ENCODE measurements around the gene DPEP2NB. TPM values are rescaled to one million over a fixed set of nuclear protein-coding genes. Genes with fewer than 3 reads are reported as not detected.
"Not testable (repeated sequence)": the region's sequence is repeated elsewhere in the genome, so short reads cannot be mapped to it uniquely, and the experiment has no call there.

DPEP2NB gene
- total RNA-seq, 1 donor from 2014 or later, result not detected

DNA sequence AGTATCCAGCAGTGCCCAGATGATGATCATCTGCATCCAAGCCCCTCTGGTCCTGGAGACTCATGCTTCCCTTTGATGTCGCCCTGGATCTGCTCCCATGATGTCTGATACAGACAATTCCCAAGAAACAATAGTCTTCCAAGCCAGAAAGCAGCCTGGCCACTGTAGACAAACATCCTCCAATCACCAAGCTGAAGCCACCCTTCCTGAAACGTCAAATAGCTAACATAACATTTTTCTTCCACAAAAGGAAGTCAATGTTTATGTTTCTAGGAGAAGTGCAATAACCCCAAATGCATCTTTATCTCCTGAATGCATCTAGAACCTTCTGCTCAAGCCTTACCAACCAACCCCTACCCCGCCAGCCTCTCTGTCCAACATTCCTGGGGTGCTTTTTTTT is 15.3 kb downstream of the DPEP2NB start:
- Mint-ChIP-seq H3K9me3 (no peaks in the 10 kb centered on the region), H3K36me3 (no peaks in the 10 kb centered on the region), H3K27ac (peak overlapping the region; percentile 5), H3K27me3 (no peaks in the 10 kb centered on the region), H3K4me3 (no peak overlapping the region), H3K4me1 (ENCODE audit: unreplicated experiment) (peaks cover 4% of the 10 kb centered on the region)
- no peak for DNase-seq (ENCODE audit: extremely low spot score, unreplicated experiment)
- no peak for TF ChIP-seq CTCF (conservative IDR thresholded peaks at IDR 0.05)

GRCh38 chr16:67999985-68000384 is 15.7 kb downstream of the DPEP2NB start:
- Mint-ChIP-seq H3K9me3 (no peaks in the 10 kb centered on the region), H3K27me3 (no peaks in the 10 kb centered on the region), H3K4me1 (ENCODE audit: unreplicated experiment) (peaks cover 4% of the 10 kb centered on the region), H3K36me3 (no peaks in the 10 kb centered on the region), H3K4me3 (no peak overlapping the region), H3K27ac (no peak overlapping the region)
- no peak for TF ChIP-seq CTCF (conservative IDR thresholded peaks at IDR 0.05)
- DNase-seq (ENCODE audit: extremely low spot score, unreplicated experiment), result no peak

DNA sequence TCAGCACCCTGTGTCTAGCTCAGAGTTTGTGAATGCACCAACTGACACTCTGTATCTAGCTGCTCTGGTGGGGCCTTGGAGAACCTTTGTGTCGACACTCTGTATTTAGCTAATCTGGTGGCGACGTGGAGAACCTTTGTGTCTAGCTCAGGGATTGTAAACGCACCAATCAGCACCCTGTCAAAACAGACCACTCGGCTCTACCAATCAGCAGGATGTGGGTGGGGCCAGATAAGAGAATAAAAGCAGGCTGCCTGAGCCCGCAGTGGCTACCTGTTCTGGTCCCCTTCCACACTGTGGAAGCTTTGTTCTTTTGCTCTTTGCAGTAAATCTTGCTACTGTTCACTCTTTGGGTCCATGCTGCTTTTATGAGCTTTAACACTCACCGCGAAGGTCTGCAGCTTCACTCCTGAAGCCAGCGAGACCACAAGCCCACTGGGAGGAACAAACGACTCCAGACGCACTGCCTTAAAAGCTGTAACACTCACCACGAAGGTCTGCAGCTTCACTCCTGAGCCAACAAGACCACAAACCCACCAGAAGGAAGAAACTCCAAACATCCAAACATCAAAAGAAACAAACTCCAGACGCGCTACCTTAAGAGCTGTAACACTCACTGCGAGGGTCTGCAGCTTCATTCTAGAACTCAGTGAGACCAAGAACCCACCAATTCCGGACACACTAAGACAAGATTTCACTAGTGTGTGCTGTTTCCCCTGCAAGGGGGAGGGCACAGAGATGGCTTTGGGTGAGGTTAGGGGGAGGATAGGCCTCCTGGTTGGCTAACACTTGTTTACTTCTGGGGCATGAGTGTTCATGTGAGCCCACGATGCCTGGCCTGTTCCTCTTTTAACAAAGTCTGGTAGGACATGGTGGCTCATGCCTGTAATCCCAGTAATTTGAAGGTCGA is 16.7 kb downstream of the DPEP2NB start, which contains the start of gene DPEP2:
DPEP2 (minus strand) TSS at position 706 of the 910 bp plus-strand sequence. CDS start 6,272 bp downstream, outside the sequence.
- not testable (repeated sequence) for H3K4me1 Mint-ChIP-seq (ENCODE audit: unreplicated experiment); H3K9me3 Mint-ChIP-seq; H3K36me3 Mint-ChIP-seq; DNase-seq (ENCODE audit: extremely low spot score, unreplicated experiment); H3K4me3 Mint-ChIP-seq; H3K27me3 Mint-ChIP-seq
- H3K27ac Mint-ChIP-seq, result peak within 1 kb of the TSS; percentile 5

GRCh38 chr16:67998231-67998778 is 17.4 kb downstream of the DPEP2NB start:
- not testable (repeated sequence) for H3K4me1 Mint-ChIP-seq (ENCODE audit: unreplicated experiment); H3K27me3 Mint-ChIP-seq; DNase-seq (ENCODE audit: extremely low spot score, unreplicated experiment); H3K9me3 Mint-ChIP-seq; H3K4me3 Mint-ChIP-seq; H3K36me3 Mint-ChIP-seq; H3K27ac Mint-ChIP-seq

DNA sequence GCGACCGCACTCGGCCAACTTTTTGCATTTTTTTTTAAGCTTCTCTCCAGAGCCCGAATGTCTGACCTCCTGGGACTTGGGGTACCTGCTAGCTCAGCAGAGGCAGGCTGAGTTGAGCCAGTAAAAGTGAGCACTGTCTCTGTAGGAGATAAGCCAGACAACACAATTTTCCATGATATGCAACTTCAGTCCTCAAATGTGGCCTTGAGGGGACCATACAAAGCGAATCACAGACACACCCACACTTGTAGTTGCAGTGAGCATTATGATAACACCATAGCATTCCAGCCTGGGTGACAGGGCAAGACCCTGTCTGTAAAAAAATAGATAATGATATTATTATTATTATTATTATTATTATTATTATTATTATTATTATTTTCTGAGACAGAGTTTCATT is 19.0 kb downstream of the DPEP2NB start:
- Mint-ChIP-seq H3K36me3 (no peaks in the 10 kb centered on the region), H3K27ac (no peak overlapping the region), H3K4me1 (ENCODE audit: unreplicated experiment) (peaks cover 4% of the 10 kb centered on the region), H3K9me3 (no peaks in the 10 kb centered on the region), H3K4me3 (no peak overlapping the region), H3K27me3 (no peaks in the 10 kb centered on the region)
- TF ChIP-seq CTCF (conservative IDR thresholded peaks at IDR 0.05), result no peak
- no peak for DNase-seq (ENCODE audit: extremely low spot score, unreplicated experiment)

DNA sequence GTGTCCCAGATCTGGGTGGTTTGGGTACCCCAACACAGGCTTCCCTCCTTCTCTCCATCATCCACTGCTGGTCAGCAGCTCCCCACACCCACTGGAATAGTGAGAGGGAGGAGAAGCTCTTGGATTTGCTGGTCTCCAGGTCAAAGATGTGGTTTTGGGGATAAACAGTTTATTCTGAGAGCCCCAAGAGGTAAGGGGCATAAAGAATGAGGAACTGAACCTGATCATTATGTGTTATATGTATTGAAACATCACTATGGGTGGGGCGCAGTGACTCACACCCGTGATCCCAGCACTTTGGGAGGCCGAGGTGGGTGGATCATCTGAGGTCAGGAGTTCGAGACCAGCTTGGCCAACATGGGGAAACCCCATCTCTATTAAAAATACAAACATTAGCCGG is 20.3 kb downstream of the DPEP2NB start:
- DNase-seq (ENCODE audit: extremely low spot score, unreplicated experiment), result no peak
- H3K4me1 Mint-ChIP-seq (ENCODE audit: unreplicated experiment), result peaks cover 2% of the 10 kb centered on the region
- no peaks in the 10 kb centered on the region for H3K36me3 Mint-ChIP-seq
- no peaks in the 10 kb centered on the region for H3K27me3 Mint-ChIP-seq
- no peak for TF ChIP-seq CTCF (conservative IDR thresholded peaks at IDR 0.05)
- H3K9me3 Mint-ChIP-seq, result no peaks in the 10 kb centered on the region
- no peak overlapping the region for H3K27ac Mint-ChIP-seq
- no peak overlapping the region for H3K4me3 Mint-ChIP-seq

DNA sequence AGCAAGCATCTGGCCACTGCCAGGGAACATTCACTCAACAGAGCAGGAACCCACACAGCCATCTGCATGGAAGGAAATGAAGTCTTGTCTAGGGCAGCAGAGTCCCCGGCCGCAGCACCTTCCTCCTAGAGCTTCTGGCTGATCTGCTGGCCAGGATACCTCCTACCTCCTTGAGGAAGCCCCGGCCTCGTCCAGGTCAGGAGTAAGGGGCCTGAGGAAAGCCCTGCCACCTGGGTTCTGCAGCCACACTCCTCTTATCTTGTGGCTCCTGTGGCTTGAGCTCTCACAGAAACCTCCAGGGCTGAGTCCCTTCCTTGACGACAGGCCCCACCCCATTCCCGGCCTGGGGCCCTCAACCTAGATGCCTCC is 21.7 kb downstream of the DPEP2NB start:
- H3K4me1 Mint-ChIP-seq (ENCODE audit: unreplicated experiment); H3K27me3 Mint-ChIP-seq; H3K36me3 Mint-ChIP-seq; DNase-seq (ENCODE audit: extremely low spot score, unreplicated experiment); H3K9me3 Mint-ChIP-seq; H3K27ac Mint-ChIP-seq: not testable (repeated sequence)
- peak overlapping the region; percentile 17 for H3K4me3 Mint-ChIP-seq
